Upper lobe of left lung (tissue), 4 donors: Measurements from ENCODE around the gene C12orf60.

Source experiments
- CTCF ChIP-seq, 6 experiments: fragments of 450-650 bp in 4 of 6; fragments of 200-600 bp in 2 of 6; sonication (generic) in 2 of 6; IDR thresholded peaks; one replicate each; pipeline ENCODE4 v1.5.1; 2016 to 2019; ENCODE audit warnings: antibody characterized with exemption in 6 of 6
- POLR2A ChIP-seq, 4 donors: fragments of 450-650 bp; IDR thresholded peaks; one replicate each; pipeline ENCODE4 v1.5.1; 2016 to 2017; ENCODE audit warnings: antibody characterized with exemption in 4 of 4, mild to moderate bottlenecking in 2 of 4

GRCh38 chr12:14756334-14757143 lies 46.9 kb upstream of the C12orf60 start:
- TF ChIP-seq POLR2A (IDR thresholded peaks at IDR 0.05), result no peak
- TF ChIP-seq CTCF (IDR thresholded peaks at IDR 0.05), result peak in 3 of 6 experiments; percentile 20 to 32 (median 21)
